ENCODE results near the gene DEFB131B.
"Not testable (repeated sequence)": the region's sequence is repeated elsewhere in the genome, so short reads cannot be mapped to it uniquely, and the experiment has no call there.

DEFB131B gene

DNA sequence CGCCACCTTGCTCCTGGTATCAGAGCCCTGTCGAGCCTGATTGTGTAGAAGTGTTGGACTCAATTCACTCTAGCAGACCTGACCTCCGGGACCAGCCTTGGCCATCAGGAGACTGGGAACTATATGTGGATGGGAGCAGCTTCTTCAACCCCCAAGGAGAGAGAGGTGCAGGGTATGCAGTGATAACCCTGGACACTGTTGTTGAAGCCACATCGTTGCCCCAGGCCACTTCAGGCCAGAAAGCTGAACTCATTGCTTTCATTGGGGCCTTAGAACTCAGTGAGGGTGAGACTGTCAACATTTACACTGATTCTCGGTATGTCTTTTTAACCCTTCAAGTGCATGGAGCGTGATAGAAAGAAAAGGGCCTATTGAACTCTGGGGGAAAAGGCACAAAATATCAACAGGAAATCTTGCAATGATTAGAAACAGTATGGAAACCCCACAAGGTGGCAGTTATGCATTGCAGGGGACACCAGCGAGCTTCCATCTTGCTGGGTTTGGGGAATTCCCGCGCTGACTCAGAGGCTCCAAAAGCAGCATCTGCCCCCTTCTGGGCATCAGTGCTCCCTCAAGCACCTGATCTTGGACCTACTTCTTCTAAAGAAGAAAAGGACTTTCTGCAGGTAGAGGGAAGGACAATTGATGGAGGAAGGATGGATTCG is 33.2 kb downstream of the DEFB131B start:
- not testable (repeated sequence) for ATAC-seq
- peak; percentile 81 for DNase-seq

DNA sequence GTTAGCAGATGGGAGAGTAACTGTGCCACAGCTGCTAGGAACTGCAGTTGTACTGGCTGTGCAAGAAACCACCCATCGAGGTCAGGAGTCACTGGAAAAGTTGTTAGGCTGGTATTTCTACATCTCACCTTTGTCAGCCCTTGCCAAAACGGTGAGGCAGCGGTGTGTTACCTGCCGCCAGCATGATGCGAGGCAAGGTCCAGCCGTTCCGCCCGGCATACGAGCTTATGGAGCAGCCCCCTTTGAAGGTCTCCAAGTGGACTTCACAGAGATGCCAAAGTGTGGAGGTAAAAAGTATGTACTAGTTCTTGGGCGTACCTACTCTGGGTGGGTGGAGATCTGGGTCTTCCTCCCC is 33.7 kb downstream of the DEFB131B start:
- not testable (repeated sequence) for DNase-seq, ATAC-seq

DNA sequence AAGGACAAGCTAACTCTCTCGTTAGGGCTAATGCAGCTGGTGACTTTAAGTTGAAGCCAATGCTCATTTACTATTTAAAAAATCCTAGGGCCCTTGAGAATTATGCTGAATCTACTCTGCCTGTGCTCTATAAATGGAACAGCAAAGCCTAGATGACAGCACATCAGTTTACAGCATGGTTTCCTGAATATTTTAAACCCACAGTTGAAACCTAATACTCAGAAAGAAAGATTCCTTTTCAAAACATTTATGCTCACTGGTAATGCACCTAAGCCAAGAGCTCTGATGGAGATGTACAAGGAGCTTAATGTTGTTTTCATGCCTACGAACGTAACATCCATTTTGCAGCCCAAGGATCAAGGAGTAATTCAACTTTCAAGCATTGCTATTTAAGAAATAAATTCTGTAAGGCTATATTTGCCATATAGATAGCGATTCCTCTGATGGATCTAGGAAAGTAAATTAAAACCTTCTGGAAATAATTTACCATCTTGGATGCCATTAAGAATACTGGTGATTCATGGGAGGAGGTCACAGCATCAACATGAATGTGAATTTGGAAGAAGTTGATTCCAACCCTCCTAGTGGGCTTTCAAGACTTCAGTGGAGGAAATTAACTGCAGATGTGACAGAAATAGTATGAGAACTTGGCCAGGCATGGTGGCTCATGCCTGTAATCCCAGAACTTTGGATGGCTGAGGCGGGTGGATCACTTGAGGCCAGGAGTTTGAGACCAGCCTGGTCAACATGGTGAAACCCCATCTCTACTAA is 35.7 kb downstream of the DEFB131B start:
- ATAC-seq (no peak), DNase-seq (no peak)

DNA sequence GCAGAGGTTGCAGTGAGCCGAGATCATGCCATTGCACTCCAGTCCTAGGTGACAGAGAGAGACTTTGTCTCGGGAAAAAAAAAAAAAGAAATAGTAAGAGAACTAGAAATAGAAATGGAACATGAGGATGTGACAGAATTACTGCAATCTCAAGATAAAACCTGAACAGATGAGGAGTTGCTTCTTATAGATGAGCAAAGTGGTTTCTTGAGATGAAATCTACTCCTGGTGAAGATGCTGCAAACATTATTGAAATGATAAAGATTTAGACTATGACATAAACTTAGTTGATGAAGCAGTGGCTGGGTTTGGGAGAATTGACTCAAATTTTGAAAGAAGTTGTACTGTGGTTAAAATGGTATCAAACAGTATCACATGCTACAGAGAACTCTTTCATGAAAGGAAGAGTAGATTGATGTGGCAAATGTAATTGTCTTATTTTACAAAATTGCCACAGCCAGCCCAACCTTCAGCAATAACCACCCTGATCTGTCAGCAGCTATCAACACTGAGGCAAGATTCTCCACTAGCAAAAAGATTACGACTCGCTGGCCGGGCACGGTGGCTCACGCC is 36.5 kb downstream of the DEFB131B start:
- DNase-seq (no peak), ATAC-seq (no peak)

DNA sequence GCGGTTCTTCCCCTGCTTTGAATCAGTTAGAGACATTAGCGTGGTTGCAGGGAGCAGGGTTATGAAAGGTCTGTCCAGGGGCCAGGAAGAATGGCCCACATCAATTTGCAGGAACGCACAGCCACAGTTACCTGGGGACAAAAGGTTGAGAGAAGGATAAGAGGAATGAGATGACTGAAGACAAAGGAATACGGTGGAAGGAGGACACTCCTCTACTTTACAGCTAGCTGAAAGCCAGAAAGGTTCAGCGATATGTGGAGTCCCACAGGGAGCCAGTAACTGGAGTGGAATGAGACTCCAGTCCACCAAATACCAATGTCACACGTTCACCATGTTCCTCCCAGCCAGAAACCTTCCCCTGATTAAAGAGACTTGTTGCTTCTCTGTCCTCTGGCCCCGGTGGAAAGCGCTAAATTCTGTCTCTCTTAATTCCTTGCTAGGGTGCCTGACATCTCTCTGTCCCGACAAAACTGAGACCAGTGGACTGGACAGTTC is 39.4 kb downstream of the DEFB131B start:
- no peak for DNase-seq
- no peak for ATAC-seq

DNA sequence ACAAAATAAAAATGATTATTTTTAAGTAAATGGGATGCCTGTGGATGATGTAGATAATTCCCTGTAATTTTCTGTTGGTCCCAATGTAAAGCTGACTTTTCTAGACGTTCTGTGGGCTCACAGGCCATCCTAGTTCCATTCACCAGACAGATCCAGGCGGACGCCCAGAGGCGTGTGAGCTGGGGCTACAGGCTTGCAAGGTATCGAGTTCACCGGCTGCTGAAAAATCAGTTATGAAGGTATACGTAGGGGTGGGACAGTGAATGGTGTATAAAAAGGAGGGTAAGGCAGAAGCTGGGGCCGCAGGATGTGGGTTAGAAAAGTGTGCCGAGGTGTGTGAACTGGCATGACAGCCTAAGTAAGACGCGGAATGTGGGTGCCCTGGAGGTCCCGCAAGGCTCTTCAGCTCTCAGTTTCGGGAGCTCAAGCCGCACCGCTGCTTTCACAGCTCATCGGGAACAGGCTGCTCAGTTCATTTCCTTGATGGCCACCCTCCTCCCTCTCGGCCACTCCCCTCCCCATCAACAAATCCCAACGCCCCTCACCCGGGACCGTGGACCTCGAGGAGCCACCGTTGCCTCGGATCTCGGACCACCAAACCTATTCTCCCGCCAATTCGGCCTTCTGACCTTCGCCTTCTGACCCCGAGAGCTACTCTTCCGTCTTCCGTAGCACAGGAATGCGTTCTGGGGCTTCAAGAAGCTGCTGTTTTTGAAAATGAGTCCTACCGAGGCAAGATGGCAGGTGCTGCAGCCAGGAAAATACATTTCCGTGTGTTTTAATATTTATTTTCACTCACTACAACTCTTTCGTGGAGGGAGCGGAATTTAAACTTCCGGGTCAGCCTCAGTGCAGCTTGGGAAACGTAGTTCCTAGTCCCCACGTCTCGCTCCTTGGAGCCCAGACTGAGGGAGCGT is 49.8 kb downstream of the DEFB131B start, which contains the start of gene XNDC1N:
Gene XNDC1N, minus strand, starts transcription at position 775 of the 917 bp plus-strand sequence. CDS start 5,241 bp downstream, outside the sequence.
- ATAC-seq (peak; percentile 85), DNase-seq (peak; percentile 67)

DNA sequence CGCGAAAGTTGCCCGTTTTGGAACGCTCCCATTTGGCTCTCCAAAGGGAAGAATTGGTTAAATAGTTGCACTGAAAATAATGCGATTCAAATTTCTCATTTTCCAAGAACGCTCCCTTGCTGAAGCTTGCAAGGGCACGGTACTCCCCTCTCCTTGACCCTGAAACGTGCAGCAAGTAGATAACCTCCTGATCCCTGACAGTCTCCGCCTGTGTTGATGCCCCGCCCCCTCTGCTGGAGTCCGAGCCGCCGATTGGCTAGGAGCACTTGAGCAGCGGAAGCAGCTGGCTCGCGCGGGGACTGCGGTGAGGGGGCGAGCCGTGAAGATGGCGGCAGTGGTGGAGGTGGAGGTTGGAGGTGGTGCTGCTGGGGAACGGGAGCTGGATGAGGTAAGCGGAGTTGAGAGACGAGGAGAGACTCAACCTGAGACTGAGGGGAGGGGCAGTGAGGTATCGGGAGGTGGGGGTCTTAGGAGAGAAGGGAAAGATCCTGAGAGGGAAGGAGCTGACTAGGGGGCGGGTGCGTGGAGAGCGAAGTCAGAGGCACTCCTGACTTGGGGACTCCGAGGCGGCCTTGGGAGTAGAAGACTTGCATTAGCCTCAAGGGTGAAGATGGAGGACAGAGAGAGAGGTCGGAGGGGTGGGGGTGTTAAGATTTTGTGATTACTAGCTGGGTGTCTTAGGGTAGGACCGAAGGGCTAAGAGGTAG is 50.6 kb downstream of the DEFB131B start, which contains the start of gene RNF121:
Gene RNF121, plus strand, starts transcription at position 310 of the 707 bp plus-strand sequence. Its CDS starts 16 bp downstream, at position 326.
- DNase-seq: peak; percentile 99
- peak; percentile 95 for ATAC-seq

DNA sequence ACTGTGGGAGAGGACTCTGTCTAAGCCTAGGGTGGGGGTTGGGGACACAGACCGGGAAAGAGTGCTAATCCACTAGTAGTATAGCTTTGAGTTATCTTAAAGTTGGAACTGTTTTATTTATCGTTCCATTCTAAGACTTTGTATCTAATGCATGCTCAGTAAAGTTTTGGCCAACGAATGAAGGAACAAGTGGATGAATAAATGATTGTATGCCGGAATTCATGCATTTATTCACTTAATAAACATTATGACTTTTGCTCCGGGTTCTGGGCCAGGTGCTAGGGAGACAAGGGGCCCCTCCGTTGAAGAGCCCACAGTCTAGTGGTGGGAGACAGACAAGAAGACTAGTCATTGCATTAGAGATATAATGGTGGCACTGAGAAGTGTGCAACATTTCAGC is 51.2 kb downstream of the DEFB131B start:
- ATAC-seq: no peak
- no peak for DNase-seq

DNA sequence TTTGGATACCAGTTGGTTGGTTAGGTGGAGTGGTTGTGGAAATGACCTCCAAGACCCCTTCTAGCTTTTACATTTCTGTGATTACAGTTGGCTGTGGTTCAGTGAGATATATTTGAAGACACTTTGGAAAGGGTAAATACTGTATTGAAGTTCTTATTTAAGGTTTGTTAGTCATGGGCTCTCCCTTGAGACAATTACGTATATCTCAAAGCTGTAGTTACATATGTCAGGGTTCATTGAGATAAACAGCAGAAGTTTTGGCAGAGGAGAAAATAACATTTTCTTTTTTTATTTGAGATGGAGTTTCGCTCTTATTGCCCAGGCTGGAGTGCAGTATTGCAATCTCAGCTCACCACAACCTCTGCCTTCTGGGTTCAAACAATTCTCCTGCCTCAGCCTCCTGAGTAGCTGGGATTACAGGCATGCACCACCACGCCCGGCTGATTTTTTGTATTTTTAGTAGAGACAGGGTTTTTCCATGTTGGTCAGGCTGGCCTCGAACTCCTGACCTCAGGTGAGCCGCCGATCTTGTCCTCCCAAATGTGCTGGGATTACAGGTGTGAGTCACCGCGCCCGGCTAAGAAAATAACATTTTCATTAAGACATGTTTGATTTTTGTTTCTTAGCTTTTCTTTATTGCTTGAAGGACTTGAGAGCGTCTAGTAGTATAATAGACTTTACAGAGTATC is 52.4 kb downstream of the DEFB131B start:
- DNase-seq: no peak
- ATAC-seq: no peak

DNA sequence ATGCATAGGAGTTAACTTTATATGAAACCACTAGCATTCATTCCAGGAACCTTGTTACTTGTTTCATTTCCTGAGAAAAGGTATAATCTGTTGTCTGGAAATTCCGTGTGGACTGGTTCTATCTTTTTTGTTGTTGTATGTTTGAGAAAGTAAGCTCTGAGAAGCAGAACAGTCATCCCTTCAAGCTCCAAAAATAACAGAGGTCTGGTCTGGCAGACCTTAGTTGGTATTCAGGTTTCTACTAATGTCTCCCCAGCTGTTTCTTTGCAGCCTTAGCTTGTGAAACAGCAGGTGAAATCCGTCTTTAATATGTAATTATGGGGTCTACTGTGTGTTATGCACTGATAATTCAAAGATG is 53.0 kb downstream of the DEFB131B start:
- DNase-seq (no peak), ATAC-seq (no peak)

DNA sequence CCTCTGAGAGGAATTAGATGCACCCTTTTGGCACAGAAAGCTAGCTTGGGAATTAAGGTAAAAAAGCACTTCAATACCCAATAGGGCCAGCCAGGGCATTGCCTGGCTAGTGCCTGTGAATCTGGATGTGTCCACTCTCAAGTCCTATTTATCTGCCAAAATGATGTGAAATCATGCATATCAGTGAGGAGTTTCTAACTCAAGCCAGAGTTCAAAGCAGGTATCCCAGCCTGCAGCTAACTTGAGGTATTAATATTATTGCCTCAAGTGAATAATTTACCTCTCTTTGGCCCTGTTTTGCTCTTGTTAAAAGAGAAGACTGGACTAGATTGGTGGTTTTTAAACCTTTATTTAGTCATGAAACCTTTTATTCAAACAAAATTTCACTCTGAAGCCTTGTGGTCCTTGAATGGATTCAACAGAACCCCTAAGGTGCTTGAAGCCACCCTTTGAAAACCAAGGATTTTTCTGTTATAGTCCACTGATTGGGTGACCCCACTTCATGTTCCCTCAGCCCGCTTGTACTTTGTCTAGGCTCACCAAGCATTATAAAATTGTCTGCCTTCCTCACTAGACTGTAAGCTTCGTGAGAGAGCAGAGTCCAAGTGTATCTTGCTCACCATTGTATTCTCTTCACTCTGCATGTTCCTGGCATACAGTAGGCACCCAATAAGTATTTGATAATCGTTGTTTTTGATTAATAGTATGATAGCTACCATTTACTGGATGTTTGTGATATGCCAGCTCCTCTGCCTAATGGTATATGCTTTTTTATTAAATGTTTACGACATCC is 55.1 kb downstream of the DEFB131B start:
- DNase-seq (no peak), ATAC-seq (no peak)
